Measurements from ENCODE around the gene LRRC56.

Gene LRRC56

DNA sequence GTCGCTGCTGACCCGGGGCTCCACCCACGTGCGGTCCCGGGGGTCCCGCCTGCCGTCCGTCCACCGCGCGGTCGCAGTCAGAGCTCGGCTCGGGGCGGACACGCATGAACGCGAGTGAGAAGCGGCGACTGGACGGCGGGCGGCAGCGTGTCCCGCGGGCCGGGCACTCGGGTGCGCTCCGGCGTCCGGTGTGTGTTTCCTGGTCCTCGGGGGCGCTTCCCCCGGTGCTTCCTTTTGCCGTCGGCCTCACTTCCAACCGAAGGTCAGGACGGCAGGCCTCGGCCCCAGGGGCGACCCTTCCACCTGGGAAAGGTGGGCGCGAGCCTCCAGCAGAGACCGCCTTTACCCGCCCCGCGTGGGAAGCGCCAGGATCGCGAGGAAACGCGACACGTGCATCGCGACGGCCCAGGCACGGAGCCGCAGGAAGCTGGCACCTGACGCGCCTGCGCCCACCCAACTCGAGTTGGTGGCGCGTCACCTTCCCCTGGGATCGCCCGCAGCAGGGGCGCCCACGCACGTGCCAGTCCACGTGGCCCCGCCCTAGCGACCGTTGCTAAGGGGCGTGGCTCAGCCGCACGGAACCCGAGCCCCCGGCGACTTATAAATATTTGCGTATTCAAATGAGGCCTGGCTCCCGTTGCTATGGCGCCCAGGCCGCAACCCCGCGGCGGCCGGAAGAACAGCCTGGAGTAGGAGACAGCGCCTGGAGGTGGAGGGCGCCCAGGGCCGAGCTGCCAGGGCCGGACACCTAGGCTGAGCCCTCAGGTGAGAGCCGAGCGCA lies at the start of gene LRRC56:
TSS of gene LRRC56 (plus strand) at position 687 of the 781 bp plus-strand sequence. CDS start 3,158 bp downstream, outside the sequence.
- peak; percentile 82 for DNase-seq

DNA sequence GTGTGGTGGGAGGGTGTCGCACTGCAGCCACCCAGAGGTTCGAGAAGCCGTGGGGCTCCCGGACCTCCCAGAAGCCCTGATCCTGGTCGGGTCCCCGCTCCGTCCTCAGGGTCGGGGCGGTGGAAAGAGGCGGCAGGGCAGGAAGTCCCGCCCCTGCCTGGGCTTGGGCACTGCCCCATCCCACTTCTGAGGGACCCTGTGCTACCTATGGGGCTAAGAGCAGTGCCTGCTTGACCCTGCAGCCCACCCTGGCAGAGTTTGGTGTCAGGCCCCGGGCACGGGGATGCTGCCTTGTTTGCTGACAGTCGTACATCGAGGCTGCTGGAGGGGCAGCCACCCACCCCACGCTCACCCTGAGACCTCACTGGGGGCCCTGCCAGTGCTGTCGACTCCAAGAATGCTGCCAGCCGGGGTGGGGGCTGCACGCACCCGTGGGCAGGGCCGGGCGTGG lies 49.7 kb upstream of the LRRC56 start:
- no peak for DNase-seq

DNA sequence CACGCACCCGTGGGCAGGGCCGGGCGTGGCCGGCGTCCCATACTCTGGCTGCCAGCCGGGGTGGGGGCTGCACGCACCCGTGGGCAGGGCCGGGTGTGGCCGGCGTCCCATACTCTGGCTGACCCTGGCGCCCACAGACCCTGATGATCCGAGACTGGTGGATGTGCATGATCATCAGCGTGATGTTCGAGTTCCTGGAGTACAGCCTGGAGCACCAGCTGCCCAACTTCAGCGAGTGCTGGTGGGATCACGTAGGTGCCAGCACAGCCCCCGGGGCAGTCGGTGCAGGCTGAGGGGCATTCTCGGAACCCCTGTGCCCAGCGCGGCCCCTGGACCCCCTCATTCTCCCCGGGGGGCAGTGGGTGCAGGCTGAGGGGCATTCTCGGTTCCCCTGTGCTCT lies 49.3 kb upstream of the LRRC56 start:
- no peak for DNase-seq

GRCh38 chr11:488579-488978 lies 48.7 kb upstream of the LRRC56 start:
- DNase-seq = no peak

- DNase-seq = no peak
These were observed 48.3 kb upstream of the LRRC56 start for GRCh38 chr11:488992-489391.

DNA sequence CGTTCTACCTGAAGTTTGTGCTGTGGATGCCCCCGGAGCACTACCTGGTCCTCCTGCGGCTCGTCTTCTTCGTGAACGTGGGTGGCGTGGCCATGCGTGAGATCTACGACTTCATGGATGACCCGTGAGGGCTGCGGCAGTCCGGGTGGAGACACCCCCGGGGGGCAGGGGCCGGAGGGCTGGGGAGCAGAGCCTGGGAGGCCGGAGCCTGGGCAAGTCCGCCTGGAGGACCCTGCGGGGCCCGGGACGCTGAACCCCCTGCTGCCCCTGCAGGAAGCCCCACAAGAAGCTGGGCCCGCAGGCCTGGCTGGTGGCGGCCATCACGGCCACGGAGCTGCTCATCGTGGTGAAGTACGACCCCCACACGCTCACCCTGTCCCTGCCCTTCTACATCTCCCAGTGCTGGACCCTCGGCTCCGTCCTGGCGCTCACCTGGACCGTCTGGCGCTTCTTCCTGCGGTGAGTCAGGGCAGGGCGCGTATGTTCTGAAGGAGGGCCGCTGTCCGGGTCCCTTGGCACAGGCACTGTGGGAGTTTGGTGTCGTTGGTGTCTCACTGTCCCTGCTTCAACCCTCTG lies 47.6 kb upstream of the LRRC56 start:
- no peak for DNase-seq

DNA sequence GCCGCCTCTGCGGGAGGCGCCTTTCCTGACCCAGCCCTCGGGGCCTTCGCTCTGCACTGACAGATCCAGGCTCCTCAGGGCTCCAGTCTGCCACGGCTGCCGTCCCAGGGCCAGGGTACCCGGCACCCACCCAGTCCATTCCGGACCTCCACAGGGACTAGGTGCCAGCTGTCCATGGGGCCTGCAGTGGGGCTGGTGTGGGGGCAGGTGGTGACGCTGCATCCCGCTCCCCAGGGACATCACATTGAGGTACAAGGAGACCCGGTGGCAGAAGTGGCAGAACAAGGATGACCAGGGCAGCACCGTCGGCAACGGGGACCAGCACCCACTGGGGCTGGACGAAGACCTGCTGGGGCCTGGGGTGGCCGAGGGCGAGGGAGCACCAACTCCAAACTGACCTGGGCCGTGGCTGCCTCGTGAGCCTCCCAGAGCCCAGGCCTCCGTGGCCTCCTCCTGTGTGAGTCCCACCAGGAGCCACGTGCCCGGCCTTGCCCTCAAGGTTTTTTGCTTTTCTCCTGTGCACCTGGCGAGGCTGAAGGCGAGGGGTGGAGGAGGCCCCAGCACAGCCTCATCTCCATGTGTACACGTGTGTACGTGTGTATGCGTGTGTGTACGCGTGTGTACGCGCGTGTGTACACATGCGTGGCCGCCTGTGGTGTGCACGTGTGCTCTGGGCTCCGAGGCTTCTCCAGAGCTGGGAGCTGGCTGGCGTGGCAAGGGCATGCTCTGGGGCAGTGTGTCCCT lies 47.0 kb upstream of the LRRC56 start:
- no peak for DNase-seq

DNA sequence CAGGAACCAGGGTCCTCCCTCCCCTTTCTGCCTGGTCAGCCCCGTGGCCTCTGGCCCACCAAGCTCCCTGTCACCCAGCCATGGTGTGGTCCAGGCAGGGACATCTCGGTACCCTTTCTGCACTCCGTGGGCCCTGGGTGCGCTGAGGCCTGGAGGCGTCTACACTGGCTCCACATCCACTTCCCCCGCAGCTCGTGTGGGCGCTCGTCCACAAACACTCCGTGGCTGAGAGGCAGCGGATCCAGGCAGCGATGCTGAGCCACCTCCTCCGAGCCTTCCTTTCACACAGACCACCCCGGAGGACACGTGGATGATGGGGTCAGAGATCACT lies 46.4 kb upstream of the LRRC56 start:
- DNase-seq = no peak

GRCh38 chr11:491358-491757 lies 46.0 kb upstream of the LRRC56 start:
- no peak for DNase-seq

GRCh38 chr11:492427-493226 lies 44.7 kb upstream of the LRRC56 start:
- no peak for DNase-seq

GRCh38 chr11:494761-495536 lies 42.4 kb upstream of the LRRC56 start:
- no peak for DNase-seq

DNA sequence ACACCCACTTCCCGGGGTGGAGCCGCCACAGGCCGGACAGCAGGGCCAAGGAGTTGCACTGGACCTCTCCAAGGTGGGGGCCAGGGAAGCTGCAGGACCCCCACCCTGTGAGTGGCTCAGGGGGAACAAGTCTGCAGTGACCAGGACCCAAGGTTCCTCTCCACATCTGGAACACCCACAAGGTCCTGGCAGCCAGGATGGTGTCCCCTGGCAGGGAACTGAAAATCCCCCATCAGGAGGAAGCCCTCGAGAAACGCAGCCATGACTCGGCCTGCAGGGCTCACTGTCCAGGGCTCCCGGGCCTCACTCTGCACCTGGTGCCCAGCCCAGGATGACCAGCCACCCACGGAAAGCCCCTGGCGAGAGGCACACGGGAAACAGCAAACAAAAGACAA lies 41.8 kb upstream of the LRRC56 start:
- DNase-seq = no peak

DNA sequence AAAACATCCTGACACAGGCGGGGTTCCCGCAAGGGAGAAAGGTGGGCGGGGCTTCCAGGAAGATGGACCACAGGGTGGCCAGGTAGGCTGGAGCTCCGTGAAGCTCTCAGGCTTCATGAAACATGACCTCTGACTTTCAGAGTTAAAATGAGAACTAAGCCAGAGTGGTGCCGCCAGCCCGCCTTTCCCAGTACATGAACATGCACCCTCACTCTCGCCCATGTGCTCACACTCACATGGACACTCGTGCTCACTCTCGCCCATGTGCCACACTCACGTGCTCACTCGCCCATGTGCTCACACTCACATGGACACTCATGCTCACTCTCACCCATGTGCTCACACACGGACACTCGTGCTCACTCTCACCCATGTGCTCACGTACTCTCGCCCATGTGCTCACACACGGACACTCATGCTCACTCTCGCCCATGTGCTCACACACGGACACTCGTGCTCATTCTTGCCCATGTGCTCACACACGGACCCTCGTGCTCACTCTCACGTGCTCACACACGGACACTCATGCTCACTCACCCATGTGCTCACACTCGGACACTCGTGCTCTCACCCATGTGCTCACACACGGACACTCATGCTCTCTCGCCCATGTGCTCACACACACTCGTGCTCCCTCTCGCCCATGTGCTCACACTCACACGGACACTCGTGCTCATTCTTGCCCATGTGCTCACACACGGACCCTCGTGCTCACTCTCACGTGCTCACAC lies 40.3 kb upstream of the LRRC56 start:
- no peak for DNase-seq

DNA sequence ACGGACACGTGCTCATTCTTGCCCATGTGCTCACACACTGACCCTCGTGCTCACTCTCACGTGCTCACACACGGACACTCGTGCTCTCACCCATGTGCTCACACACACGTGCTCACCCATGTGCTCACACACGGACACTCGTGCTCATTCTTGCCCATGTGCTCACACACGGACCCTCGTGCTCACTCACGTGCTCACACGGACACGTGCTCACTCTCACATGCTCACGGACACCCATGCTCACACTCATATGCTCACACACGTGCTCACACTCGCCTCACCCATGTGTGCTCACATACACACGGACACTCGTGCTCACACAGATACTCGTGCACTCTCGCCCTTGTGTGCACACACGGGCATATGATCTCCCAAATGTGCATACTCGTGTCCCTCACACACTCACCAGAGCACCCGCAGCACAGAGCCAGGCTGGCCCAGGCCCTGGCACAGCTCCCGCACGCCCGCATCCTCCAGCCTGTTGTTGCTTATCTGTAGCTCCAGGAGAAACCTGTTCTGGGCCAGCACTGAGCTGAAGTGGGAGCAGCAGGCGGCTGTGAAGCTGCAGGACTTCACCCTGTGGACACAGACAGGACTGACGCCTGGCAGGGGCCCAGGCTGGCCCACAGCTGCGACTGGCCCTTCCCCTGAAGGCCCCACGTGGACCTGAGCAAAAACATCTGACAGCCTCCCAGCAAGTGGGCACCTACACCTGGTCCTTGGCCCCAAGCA lies 39.6 kb upstream of the LRRC56 start:
- no peak for DNase-seq

DNA sequence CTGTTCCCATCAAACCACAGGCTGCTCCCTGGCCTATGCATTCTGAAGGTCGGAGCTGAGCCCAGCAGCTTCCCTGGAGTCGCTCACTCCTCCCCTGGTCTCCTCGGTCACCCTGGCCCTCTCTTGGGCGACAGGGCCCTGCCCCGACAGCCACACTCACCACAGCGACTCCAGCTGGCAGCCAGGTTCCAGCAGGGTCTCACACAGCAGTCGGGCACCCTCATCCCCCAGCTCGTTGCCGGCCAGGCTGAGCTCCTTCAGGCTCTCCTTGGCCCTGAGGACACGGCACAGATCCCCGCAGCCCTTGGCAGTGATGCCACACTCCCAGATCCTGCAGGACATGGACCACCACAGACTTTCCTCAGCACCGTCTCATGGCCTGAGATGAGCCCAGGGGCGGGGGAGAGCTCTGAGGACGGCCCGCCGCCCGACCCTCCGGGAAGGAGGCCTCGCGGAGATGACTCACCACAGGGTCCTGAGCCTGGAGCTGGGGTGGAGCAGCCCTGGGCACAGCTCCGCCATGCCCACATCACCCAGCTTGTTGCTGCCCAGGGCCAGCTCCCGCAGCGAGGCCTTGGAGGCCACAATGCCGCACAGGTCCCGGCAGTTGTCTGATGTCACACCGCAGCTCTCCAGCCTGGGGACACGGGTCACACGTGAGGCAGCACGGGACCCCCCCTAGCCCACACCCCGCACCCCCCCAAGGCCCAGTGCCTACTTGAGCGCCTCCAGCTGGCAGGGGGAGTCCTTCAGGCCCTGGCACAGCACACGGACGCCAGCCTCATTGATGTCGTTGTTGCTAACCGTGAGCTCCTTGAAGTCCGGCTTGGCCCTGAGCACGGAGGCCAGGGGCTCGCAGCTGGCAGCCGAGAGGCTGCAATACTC lies 38.8 kb upstream of the LRRC56 start:
- DNase-seq = no peak

DNA sequence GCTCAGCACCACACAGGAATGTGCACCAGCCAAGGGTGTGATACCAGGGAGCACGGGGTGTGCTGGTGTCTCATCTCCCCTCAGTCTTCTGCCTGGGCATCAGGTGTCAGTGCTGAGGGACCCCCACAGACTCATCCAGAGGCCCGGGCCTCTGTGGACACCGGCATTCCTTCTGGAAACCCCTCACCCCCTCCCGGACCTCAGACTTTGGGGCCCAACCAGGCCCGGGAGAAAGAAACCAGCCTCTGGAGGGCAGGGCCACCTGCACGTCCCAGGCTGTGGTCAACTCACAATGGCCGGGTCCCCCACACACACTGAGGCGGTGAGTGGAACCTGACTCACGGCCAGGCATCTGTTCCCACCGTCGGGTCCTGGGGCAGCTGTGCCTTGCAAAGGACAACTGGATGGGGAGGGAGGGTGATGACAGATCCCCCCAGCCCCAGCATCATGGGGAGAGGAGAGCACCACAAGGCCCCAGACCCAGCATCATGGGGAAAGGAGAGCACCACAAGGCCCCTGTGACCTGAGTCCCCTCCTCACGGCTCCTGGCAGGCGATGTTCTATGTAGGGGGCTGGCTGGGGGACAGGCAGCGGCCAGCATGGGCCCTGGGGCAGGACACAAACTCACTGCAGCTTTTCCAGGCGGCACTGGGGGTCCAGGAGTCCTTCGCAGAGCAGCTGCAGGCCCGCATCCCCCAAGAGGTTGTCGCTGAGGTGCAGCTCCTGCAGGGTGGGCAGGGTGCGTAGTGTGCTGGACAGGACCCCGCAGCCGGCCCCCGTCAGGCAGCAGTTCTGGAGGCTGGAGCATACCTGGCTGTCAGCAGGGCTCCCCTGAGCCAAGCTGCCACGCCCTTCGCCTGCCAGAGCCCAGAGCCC lies 37.9 kb upstream of the LRRC56 start:
- DNase-seq = no peak

DNA sequence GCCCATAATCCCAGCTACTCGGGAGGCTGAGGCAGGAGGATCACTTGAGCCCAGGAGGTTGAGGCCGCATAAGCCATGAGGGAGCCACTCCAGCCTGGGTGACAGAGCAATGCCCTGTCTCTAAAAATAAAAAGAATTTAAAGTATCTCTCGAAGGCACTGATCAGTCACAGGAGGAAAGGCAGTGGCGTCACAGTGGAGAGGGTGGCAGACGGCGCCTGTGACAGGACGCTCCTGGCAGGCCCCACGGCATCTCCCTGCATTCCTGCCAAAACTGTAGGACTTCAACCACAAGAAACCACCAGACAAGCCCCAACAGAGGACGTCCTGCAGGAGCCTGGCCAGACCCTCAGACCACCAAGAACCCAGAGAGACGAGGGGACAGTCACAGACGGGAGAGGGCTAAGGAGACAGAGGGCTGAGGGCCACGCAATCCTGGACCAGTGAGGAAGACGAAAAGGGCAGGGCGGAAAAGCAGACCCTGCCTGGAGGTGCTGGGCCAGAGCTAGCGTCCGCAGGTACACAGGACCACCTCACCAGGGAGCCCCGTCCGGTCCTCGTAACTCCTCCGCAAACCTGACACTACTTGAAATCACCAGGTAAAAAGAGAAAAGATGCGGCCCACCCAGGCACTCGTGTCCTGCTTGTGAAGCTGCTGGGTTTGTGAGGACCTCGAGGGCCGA lies 36.2 kb upstream of the LRRC56 start:
- DNase-seq = no peak

GRCh38 chr11:501683-502287 lies 35.5 kb upstream of the LRRC56 start:
- no peak for DNase-seq
